T47D (cell line): ENCODE measurements around the gene VWC2.

ENCODE experiments used
- DNase-seq, 2 experiments: peaks; one replicate each; pipeline versions ENCODE4 v3.0.0 to v3.0.0-alpha.2; 2011 to 2012; ENCODE audit warnings: low read depth in 1 of 2, low spot score in 1 of 2
- JUND ChIP-seq: IDR thresholded peaks from 2 replicates; pipeline ENCODE4 v1.6.1; 2012; ENCODE audit warnings: low read depth
- in situ Hi-C: cut with HindIII; loops from 2 replicates; pipeline ENCODE4 v1.10.0; 2016; ENCODE audit warnings: low sequenced_read_pairs, low pct_unique_long_range_greater_than_20kb

The VWC2 gene

GRCh38 chr7:49773218-49773935 is at the start of gene VWC2:
Gene VWC2 (plus strand): TSS chr7:49773638. CDS start chr7:49775436, 1,798 bp downstream.
- in situ Hi-C loops, result no loop called here
- DNase-seq, result no peak

GRCh38 chr7:49724071-49724470 is 49.4 kb upstream of the VWC2 start:
- DNase-seq, result no peak
- TF ChIP-seq JUND, result no peak
- in situ Hi-C loops, result no loop called here

More at GRCh38 chr7:49773218-49773935, at the start of gene VWC2:
- no peak for TF ChIP-seq JUND

- TF ChIP-seq JUND, result no peak
- DNase-seq, result no peak
- in situ Hi-C loops, result no loop called here
These were observed 41.6 kb upstream of the VWC2 start for GRCh38 chr7:49731836-49732235.

GRCh38 chr7:49762666-49763065 is 10.8 kb upstream of the VWC2 start:
- in situ Hi-C loops, result no loop called here

GRCh38 chr7:49763791-49764190 is 9.6 kb upstream of the VWC2 start:
- DNase-seq, result no peak
- in situ Hi-C loops, result no loop called here
- no peak for TF ChIP-seq JUND

More at GRCh38 chr7:49762666-49763065, 10.8 kb upstream of the VWC2 start:
- TF ChIP-seq JUND, result no peak
- DNase-seq, result no peak

GRCh38 chr7:49766966-49767365 is 6.5 kb upstream of the VWC2 start:
- in situ Hi-C loops, result no loop called here
- TF ChIP-seq JUND, result no peak
- no peak for DNase-seq

- no peak for TF ChIP-seq JUND
- no peak for DNase-seq
- in situ Hi-C loops, result no loop called here
These were observed 5.7 kb upstream of the VWC2 start for GRCh38 chr7:49767719-49768118.

- DNase-seq, result no peak
- in situ Hi-C loops, result no loop called here
- TF ChIP-seq JUND, result no peak
These were observed 5.2 kb upstream of the VWC2 start for GRCh38 chr7:49768254-49768653.

- no peak for TF ChIP-seq JUND
- DNase-seq, result peak in 1 of 2 experiments; percentile 19
- in situ Hi-C loops, result no loop called here
These were observed 4.6 kb upstream of the VWC2 start for GRCh38 chr7:49768835-49769234.

GRCh38 chr7:49769285-49769857 is 4.1 kb upstream of the VWC2 start:
- DNase-seq, result no peak
- TF ChIP-seq JUND, result no peak
- in situ Hi-C loops, result no loop called here

GRCh38 chr7:49770838-49771237 is 2.6 kb upstream of the VWC2 start:
- DNase-seq, result no peak
- no peak for TF ChIP-seq JUND
- in situ Hi-C loops, result no loop called here

GRCh38 chr7:49771427-49772176 is 1.8 kb upstream of the VWC2 start:
- in situ Hi-C loops, result no loop called here
- DNase-seq, result no peak
- TF ChIP-seq JUND, result no peak

- no peak for TF ChIP-seq JUND
- no peak for DNase-seq
- in situ Hi-C loops, result no loop called here
These were observed 571 bp upstream of the VWC2 start for GRCh38 chr7:49772916-49773217.

GRCh38 chr7:49773936-49774458 is 559 bp downstream of the VWC2 start:
- in situ Hi-C loops, result no loop called here
- TF ChIP-seq JUND, result no peak
- no peak for DNase-seq
